AG04450 (cell line): Measurements from ENCODE around the gene WDR20. TPM values are rescaled to one million over a fixed set of nuclear protein-coding genes. Genes with fewer than 3 reads are reported as not detected.
"Not testable (repeated sequence)": the region's sequence is repeated elsewhere in the genome, so short reads cannot be mapped to it uniquely, and the experiment has no call there.

ENCODE experiments used
- CTCF ChIA-PET: fragments of 300-600, 350-600 bp; formaldehyde crosslinking; extraction: SDS; loops from one replicate; lab custom pipeline; 2022; ENCODE audit warnings: antibody characterized with exemption, inconsistent platforms; lab: Charles Lee
- POLR2A ChIA-PET: fragments of 350-600 bp; formaldehyde crosslinking; extraction: SDS; loops from one replicate; lab custom pipeline; 2021; ENCODE audit warnings: antibody characterized with exemption, inconsistent platforms; lab: Yijun Ruan, JAX
- DNase-seq: peaks from one replicate; pipeline ENCODE4 v3.0.0-alpha.2; 2011; ENCODE audit warnings: low read depth, low spot score
- H3K27ac ChIP-seq: one replicate; pipeline ENCODE4 v1.5.1; 2012; ENCODE audit warnings: low read depth, low read length, control low read depth
- H3K27me3 ChIP-seq: one replicate; pipeline ENCODE4 v1.6.0; 2012; ENCODE audit warnings: low read length; ENCODE audit not compliant: control insufficient read depth, insufficient read depth
- H3K4me3 ChIP-seq: 2 replicates; pipeline ENCODE4 v1.5.1; 2011; ENCODE audit warnings: mild to moderate bottlenecking, low read depth, low read length, control low read depth
- H3K9me3 ChIP-seq: 2 replicates; pipeline ENCODE4 v1.5.1; 2012; ENCODE audit warnings: low read length; ENCODE audit not compliant: control insufficient read depth, insufficient read depth
- CTCF ChIP-seq: IDR thresholded peaks from 2 replicates; pipeline ENCODE4 v1.5.1; 2011; ENCODE audit warnings: low read depth, low read length, control low read depth, inconsistent platforms
- polyA plus RNA-seq: library from polyadenylated mRNA; depleted of rRNA; stranded (reverse); fragments of >200 nt; gene quantifications from 2 replicates; pipeline ENCODE4 v1.2.3, GENCODE V29; 2011

Gene WDR20
- polyA plus RNA-seq, 1 experiment: 16.6 TPM

- ChIA-PET CTCF (interaction anchor here (0.7 to 1.1 kb wide), 2 partner anchors 49 to 379 kb away, joined by 3 to 5 read pairs; no protein-coding TSS in a partner anchor), POLR2A (no interaction called here)
- TF ChIP-seq CTCF: no peak
- Histone ChIP-seq H3K9me3 (no peaks in the 10 kb centered on the region), H3K27ac (no peak overlapping the region), H3K4me3 (no peak overlapping the region), H3K27me3 (no peaks in the 10 kb centered on the region)
- no peak for DNase-seq
Measured at GRCh38 chr14:102145395-102145794, 5.7 kb downstream of the WDR20 start.

- Histone ChIP-seq H3K9me3 (no peaks in the 10 kb centered on the region), H3K27ac (no peak overlapping the region), H3K27me3 (no peaks in the 10 kb centered on the region), H3K4me3 (no peak overlapping the region)
- POLR2A ChIA-PET: no interaction called here
- TF ChIP-seq CTCF: no peak
- no peak for DNase-seq
- CTCF ChIA-PET: interaction anchor here (0.6 to 0.7 kb wide), 2 partner anchors 8 to 45 kb away, joined by 3 to 5 read pairs; no protein-coding TSS in a partner anchor
Measured at GRCh38 chr14:102146423-102146822, 6.7 kb downstream of the WDR20 start.

- H3K27ac ChIP-seq: no peak overlapping the region
- H3K4me3 ChIP-seq: no peak overlapping the region
- DNase-seq: no peak
- H3K27me3 ChIP-seq: no peaks in the 10 kb centered on the region
- ChIA-PET POLR2A (no interaction called here), CTCF (interaction anchor here (1.4 kb wide), 1 partner anchor 164 kb away, joined by 4 read pairs; no protein-coding TSS in a partner anchor)
- TF ChIP-seq CTCF: no peak
- H3K9me3 ChIP-seq: no peaks in the 10 kb centered on the region
Measured at GRCh38 chr14:102150083-102150482, 10.4 kb downstream of the WDR20 start.

- H3K27ac ChIP-seq: no peak overlapping the region
- no peak for DNase-seq
- POLR2A ChIA-PET: no interaction called here
- H3K27me3 ChIP-seq: no peaks in the 10 kb centered on the region
- CTCF ChIA-PET: interaction anchor here (1.4 kb wide), 1 partner anchor 163 kb away, joined by 4 read pairs; no protein-coding TSS in a partner anchor
- no peaks in the 10 kb centered on the region for H3K9me3 ChIP-seq
- H3K4me3 ChIP-seq: no peak overlapping the region
- TF ChIP-seq CTCF: no peak
Measured at GRCh38 chr14:102150744-102151143, 11.0 kb downstream of the WDR20 start.

GRCh38 chr14:102151411-102151810 is 11.7 kb downstream of the WDR20 start:
- H3K27ac ChIP-seq, POLR2A ChIA-PET, H3K4me3 ChIP-seq, H3K27me3 ChIP-seq, DNase-seq, H3K9me3 ChIP-seq: not testable (repeated sequence)
- CTCF ChIA-PET: interaction anchor here (1.4 kb wide), 1 partner anchor 163 kb away, joined by 4 read pairs; no protein-coding TSS in a partner anchor
